NCI-H748 treated with DMSO at 0.1 percent for 48 hours (cell line): ENCODE results near the gene TIMD4.
"Not testable (repeated sequence)": the region's sequence is repeated elsewhere in the genome, so short reads cannot be mapped to it uniquely, and the experiment has no call there.

Experiments used
- DNase-seq: peaks from one replicate; lab custom pipeline; 2025; lab: John Stamatoyannopoulos, UW

Gene TIMD4

DNA sequence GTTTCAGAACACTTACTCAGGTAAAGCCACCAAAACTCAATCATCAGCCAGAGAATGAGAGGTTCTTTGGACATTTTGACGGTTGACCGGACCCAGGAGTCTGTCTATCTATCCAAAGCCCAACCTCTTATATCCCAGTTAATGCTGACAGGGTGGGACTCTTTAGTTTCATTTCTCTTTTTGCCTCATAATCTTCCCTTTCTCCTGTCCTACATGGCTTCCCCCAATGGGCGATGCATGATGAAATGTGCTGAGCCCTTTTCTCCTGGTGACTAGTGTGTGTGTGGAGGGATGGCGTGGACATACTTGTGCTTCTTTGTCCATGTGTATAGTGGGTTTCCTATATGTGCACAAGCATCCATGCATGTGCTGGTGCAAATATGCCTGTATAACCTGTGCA is at the start of gene TIMD4:
TSS of gene TIMD4 (minus strand) at position 102 of the 400 bp plus-strand sequence. CDS start at position 74, 28 bp downstream.
- no peak for DNase-seq

DNA sequence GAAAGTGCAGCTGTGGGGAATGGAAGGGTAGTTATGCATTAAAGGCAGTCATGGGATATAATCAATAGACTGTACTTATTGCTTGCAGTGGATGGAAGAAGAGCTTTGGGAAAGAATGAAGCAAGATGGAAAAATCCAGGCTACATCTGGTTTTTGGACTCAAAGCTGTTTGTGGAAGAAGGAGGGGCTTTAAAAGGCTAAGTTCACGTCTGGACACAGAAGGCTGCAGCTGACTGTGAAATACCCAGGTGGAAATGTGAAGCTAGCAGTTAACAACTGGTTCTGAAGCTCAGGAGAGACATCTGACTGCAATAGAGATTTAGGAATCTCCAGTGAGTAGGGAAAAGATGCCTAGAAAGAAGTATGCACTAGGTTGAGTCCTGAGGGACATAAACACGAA is 43.2 kb upstream of the TIMD4 start:
- DNase-seq = no peak

DNA sequence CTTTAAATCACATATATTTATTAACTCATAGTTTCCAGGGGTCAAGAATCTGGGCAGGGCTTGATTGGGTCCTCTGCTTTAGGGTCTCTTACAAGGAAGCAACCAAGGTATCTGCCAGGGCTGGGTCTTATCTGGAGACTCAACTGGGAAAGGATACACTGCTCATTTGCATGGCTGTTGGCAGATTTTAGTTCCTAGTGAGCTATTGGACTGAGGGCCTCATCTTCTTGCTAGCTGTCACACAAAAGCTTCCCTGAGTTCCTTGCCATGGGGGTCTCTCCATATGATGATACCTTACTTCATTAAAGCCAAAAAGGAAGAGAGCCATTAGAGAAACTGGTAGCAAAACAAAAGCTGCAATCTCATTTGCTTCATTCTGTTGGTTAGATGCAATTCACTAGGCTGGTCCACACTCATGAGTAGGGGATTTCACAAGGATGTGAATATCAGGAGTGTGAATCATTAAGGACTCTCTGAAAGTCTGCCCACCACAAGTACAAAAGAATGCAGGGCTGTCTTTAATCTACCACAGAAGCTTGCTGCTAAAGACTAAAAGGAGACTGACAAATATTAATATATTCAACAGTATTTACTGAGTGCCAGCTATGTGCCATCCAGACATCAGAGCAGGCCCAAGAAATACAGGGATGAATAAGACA is 42.0 kb upstream of the TIMD4 start:
- DNase-seq = no peak

DNA sequence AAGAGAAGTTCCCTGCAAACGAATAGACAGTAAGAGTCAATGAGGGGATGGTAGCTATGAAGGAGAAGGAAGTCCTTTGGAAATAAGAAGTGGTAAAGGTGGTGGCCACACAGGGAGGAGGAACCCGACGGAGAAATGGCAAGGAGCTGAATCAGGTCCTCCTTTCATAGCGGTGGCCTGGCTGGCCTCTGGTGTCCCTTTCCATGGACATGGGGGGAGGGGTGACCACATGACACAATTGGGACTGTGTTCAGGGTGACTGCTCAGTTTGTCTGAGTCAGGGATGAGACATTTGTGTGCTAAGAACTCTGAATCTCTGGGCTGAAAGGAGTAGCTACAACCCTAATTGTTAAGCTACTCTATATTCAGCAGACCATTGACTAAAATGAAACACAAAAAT is 28.7 kb upstream of the TIMD4 start:
- no peak for DNase-seq

DNA sequence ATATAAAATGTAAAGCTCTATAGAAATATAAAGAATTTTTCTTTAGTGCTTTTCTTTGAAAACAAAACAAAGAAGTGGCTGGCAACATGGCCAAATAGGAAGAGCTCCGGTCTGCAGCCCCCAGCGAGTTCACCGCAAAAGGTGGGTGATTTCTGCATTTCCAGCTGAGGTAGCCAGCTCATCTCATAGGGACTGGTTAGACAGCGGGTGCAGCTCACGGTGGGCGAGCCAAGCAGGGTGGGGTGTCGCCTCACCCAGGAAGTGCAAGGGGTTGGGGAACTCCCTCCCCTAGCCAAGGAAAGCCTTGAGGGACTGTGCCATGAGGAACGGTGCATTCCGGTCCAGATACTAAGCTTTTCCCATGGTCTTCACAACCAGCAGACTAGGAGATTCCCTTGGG is 21.0 kb upstream of the TIMD4 start:
- no peak for DNase-seq

DNA sequence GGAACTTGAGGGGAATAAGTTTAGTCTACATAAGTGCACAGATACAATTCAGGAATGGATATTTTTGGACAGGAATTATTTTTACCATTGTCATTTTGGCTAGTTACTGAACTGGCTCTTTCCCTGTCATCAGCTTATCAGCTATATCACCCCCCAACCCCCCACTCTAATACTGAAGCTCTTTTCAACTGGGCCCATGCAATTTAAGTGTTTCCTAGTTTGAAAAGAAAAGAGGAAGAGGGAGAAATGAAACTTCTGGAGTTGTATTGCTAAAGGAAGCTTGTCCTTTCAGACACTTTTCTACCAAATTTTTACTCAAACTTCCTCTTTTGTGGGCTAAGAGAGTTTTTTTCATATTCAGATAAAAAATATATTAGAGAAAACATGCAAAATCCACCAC is 18.5 kb upstream of the TIMD4 start:
- no peak for DNase-seq

DNA sequence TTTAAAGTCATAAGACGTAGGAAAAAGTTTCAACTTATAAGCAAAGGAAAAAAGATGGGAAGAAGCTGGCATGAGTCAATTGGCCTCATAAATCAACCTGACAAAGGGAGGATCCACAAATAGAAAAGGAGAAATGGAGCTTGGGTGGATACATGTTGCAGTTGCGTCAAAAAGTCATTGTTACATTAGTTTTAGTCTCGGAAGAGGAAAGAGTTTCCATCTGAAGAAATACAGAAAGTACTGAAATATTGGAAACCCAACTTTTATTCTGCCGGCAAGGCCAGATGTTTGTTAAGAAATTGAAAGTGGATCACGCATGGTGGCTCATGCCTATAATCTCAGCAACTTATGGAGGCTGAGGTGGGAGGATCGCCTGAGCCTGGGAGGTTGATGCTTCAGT is 11.3 kb upstream of the TIMD4 start:
- DNase-seq = no peak

DNA sequence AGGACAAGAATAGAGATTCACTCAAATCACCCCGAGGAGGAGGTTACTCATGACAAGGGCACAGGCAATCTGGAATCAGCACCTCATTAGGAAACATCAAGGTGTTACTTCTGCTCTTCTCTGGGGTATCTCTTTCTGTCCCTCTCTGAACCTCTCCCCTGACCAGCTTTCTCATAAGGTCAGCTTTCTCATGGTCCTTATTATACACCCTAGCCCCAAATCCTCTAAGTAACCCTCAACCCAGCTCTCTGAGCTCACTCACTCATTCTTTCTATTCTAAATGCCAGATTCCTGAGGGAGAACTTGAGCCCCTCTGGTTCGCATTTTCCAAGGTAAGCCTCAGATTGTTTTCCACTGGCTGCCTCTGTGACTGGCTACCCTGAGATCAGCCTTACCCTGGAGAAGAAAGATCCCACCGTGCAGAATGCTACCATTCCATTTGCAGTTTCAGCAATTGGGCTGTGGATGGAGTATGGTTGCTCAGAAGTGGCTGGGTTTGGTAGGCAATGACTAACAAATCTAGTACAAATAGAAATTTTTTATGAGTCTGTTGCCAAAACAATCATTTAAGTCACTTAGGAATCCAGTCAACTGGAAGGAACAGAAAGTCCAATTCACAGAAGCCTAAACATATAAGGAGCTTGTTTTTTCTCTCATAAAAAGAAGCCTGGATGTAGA is 9.0 kb upstream of the TIMD4 start:
- no peak for DNase-seq

DNA sequence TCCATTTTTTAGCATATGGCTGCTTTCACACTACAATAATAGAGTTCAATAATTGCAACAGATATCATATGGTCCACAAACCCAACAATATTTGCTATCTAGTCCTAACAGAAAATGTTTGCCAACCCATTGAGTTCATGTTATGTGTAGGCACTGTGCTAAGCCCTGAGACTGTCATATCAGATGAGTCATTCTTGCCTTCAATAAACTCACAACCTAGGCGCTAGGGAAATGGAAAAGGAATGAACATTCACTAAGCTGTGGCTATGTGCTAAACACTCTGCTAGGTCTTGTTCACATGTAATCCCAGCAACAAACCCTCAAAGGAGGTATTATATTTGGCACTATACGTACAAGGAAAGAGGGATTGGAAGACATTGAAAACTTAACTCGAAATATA is 8.4 kb upstream of the TIMD4 start:
- no peak for DNase-seq

DNA sequence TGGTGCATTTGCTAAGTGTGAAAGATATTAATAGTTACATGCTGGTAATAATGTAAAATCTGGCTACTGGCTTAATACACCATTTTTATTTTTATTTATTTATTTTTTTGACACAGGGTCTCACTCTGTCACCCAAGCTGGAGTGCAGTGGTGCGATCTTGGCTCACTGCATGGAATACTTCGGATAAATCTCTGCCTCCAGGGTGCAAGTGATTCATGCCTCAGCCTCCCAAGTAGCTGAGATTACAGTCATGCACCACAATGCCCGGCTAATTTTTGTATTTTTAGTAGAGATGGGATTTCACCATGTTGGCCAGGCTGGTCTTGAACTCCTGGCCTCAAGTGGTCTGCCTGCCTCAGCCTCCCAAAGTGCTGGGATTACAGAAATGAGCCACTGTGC is 4.4 kb upstream of the TIMD4 start:
- DNase-seq = not testable (repeated sequence)

DNA sequence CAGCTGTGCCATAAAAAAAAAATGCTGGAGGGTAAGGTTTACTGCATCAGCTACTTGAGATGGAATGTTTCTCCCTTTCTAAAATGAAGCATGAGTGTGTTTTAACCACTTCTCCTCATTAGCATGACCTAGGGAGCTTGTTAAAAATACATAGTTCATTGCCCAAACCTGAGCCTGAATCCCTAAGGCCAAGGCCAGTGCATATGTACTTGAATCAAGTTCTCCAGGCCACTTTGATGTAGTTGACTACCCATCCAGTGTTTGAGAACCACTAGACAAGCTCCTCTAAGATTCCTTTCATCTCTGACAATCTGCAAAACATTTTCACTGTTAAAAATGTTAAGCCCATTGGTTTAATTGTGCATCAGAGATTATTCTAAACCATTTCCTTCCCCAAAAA is 6.7 kb downstream of the TIMD4 start:
- no peak for DNase-seq

DNA sequence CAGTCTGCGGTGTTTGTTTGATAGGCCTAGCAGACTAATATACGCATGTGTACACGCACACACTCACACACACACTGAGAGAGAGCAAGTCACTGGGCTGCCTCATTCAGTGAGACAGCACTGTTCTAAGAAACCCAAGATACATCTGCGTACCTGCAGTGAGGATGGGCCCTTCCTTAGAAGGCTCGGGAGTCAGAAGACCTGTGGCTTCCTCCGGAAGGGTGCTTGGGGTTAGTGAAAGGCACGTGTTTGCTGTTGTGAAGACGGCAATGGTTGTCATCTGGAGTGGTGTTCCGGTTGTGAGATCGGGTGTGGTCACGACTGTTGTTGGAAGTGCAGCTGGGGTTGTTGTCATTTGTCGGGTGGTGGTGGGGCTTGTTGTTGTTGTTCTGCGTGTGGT is 11.7 kb downstream of the TIMD4 start:
- DNase-seq = no peak

DNA sequence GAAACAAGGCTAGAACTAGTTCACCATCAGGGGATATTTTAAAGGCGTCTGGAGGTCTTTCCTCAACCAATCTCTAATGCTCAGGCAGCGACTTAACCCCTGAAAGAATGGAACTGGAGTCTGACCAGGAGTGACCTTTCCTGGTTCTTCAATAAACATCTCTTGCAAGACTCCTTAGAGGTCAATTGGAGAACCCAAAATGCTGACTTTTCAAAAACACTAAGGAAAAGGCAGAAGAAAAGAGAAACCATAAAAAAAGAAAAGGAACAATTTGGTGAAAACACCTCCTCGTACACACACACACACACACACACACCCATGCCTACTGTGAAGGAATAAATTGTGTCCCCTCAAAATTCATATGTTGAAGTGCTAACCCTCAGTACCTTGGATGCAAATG is 12.3 kb downstream of the TIMD4 start:
- no peak for DNase-seq

DNA sequence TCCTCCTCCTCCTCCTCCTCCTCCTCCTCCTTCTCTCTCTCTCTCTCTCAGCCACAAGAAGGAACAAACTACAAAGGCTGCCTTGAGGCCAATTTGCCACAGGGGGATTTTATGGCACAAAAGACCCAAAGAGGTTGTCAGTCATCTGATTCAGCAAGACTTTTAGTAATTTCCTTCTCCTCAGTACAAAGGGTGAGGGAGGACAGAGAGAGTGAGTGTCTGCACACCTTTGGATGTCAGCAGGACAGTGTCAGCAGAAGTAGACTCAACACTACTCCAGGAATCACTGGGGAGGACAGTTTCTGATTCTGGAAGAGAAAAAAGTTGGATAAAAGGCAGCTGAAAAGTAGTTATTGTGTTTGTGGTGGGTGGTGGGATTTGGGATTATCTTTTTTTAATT is 13.6 kb downstream of the TIMD4 start:
- DNase-seq = no peak

DNA sequence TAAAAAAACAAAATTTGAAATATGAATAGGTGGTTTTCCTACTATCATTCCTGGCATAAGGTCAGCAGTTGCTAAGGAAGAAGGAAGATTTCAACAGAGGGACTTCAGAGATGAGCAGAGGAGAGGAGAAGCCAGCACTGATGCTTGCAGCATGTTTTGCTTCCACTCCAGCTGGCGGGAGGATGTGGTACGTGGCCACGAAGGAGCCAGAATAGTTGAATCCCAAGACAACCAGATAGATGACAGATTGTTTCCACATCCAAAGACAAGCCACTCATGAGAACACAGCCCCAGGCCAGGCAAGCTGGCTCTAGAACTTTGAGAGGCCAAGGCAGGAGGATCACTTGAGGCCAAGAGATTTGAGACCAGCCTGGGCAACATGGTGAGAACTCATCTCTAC is 15.1 kb downstream of the TIMD4 start:
- DNase-seq = no peak

DNA sequence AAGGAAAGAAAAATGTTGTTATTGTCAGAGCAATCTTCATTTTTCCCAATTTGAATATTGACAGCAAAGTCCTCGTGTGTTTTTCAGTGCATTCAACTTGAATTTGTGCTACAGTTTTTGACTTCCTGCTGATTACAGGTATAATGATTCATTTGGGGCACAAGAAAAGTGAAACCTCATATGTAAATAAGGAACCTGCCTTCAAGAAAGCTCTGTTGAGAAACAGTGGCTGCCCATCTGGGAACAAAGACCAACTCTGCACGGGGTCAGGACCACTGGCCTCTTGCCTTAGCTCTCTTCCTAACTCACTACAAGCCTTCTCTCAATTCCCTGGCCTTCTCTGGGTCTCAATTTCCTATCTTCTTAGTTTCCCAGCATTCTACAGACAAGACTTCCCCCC is 21.0 kb downstream of the TIMD4 start:
- no peak for DNase-seq

DNA sequence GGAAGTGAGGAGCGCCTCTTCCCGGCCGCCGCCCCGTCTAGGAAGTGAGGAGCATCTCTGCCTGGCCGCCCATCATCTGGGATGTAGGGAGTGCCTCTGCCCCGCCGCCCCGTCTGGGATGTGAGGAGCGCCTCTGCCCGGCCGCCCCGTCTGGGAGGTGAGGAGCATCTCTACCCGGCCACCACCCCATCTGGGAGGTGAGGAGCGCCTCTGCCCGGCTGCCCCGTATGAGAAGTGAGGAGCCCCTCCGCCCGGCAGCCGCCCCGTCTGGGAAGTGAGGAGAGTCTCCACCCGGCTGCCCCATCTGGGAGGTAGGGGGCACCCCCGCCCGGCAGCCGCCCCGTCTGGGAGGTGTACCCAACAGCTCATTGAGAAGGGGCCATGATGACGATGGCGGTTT is 22.6 kb downstream of the TIMD4 start:
- DNase-seq = not testable (repeated sequence)

DNA sequence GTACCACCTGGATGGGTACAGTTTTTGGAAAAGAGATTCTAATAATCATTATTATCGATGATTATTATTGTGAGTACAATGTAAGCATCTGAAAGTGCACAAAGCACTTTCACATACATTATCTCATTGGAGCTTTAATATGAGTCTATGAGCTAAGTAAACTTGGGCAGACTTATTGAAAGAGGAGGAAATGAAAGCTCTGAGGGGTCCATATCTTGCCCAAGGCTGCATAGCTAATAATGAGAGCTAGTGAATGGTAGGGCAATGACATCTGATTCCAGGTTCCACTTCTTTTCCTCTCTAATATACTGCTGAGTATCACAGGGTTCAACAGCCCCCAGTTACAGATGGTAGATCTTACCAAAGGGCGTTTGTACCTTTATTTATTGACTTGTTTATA is 26.1 kb downstream of the TIMD4 start:
- DNase-seq = no peak

DNA sequence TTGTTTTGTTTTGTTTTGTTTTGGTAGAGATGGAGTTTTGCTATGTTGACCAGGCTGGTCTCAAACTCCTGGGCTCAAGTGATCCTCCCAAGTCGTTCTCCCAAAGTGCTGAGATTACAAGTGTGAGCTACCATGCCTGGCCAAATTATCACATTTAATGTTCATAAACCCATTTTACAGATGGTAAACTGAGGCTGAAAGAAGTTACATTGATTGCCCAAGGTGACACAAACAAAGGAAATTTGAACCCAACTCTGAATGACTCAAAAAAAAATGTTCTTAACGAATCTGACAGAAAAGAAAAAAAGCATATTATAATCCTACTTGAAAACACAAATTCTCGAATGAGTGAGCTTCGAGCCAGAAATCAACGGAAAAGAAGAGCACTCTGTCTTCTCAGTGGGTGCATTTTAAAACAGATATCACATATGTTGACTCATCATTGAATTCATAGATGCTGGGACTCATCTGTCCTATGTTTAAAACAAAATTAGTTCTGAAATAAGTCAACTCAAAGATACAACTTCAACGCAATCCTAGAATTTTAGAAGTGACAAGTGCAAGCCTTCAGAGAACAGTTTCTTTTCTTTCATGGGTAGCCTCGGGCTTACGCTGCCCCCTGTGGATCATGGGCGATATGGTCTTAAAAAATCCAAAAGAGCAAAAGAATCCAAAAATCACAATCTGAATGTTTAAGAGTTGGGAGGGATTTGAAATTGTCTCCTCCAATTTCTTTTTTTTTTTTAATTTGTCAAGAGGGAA is 28.4 kb downstream of the TIMD4 start:
- DNase-seq = no peak

DNA sequence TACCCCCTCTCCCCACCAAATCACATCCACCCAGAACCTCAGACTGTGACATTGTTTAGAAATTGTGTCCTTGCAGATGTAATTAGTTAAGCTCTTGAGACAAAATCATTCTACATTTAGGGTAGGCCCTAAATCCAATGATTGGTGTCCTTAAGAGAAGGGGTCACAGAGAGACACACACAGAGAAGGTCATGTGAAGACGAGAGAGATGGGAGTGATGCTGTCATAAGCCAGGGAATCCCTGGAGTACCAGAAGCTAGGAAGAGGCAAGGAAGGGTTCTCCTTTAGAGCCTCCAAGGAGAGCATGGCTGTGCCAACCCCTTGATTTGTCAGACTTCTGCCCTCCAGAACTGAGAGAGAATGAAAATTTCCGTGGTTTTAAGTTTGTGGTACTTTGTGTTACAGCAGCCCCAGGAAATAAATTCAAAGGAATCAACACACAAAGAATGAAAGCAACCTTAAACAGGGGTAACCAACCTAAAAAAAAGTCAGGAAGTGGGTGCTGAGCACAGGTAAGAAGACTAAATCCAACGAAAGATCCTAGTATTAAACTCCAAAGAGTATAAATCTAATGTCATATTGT is 33.6 kb downstream of the TIMD4 start:
- no peak for DNase-seq

DNA sequence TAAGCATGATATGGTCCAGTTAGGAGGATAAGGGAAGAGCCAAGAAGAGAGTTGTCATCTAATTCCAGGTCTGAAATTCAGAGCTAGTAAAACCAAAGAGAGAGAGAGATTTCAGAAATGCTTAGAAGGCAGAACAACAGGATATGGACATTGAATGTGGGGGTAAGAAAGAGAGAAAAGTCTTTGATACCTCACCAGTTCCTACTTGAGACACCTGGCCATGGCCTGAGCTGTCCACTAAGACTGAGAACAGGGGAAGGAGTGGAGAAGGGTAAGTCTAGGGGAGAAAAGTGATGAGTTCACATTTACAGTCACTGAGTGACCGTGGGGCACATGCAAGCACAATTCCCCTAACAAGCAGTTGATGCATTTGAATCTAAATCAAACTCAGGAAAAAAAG is 35.5 kb downstream of the TIMD4 start:
- no peak for DNase-seq

DNA sequence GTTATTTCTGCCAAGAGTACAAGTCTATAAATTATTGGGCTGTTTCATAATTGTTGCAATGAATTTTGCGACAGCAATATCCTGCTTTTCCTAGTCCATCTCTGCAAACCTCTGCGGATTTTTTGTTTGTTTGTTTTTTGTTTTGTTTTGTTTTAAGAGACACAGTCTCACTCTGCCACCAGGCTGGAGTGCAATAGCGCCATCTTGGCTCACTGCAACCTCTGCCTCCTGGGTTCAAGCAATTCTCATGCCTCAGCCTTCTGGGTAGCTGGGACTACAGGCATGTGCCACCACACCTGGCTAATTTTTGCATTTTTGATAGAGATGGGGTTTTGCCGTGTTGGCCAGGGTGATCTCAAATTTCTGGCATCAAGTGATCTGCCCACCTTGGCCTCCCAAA is 37.3 kb downstream of the TIMD4 start:
- not testable (repeated sequence) for DNase-seq

DNA sequence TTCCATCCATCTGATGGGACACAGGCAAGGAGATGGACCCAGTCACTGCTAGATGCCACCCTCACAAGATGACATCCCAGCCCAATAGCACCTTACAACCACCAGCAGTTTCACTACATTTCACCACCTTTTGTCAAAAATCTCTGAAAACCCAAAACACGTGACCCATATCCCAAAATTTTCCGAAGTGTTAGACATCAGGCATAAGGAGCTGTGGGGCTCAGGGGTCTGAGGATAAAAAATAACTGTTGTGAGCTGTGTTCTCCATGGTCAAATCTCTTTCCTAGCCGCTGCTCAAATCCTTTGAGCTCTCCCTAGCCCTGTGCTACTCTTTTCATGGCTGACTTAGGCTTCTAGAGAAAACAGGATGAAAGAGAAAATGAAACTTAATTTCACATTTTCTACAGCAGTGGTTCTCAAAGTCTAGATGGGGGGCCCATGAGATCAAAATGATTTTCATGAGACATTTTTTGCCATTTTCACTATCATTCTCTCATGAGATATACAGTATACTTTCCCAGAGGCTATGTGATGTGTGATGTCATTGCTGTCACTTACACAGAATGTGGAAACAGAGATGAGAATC is 40.7 kb downstream of the TIMD4 start:
- DNase-seq = no peak
